Cardiac muscle cell (in vitro differentiated cells and primary cell): ENCODE measurements around the gene FMNL3. TPM values are rescaled to one million over a fixed set of nuclear protein-coding genes. Genes with fewer than 3 reads are reported as not detected.

Source experiments
- DNase-seq, 2 donors: peaks; one replicate each; pipeline versions ENCODE4 v3.0.0 to v3.0.0-alpha.2; 2010 to 2017; ENCODE audit warnings: low read depth in 1 of 2, low spot score in 1 of 2
- H3K27ac ChIP-seq: fragments of 200-600 bp; sonication (generic); 2 replicates; pipeline ENCODE4 v1.5.1; 2016
- H3K27me3 ChIP-seq: fragments of 200-600 bp; sonication (generic); 2 replicates; pipeline ENCODE4 v1.6.0; 2016; ENCODE audit warnings: control low read depth
- H3K36me3 ChIP-seq: fragments of 200-600 bp; sonication (generic); 2 replicates; pipeline ENCODE4 v1.5.1; 2016; ENCODE audit warnings: control low read depth
- H3K4me1 ChIP-seq: fragments of 200-600 bp; sonication (generic); 2 replicates; pipeline ENCODE4 v1.8.1; 2017; ENCODE audit warnings: low read depth, mild to moderate bottlenecking, mixed run types
- H3K4me3 ChIP-seq: fragments of 200-600 bp; sonication (generic); 2 replicates; pipeline ENCODE4 v1.5.1; 2016; ENCODE audit warnings: mild to moderate bottlenecking
- H3K9me3 ChIP-seq: fragments of 200-600 bp; sonication (generic); 2 replicates; pipeline ENCODE4 v1.5.1; 2017; ENCODE audit warnings: low read depth, mild to moderate bottlenecking, control low read depth
- polyA plus RNA-seq: library from polyadenylated mRNA; unstranded; fragments of >200 nt; fragmentation: Nextera tagmentation; extraction: Ambion mirVana; gene quantifications from 2 replicates; pipeline ENCODE4 v1.2.1, GENCODE V29; 2016
- total RNA-seq: library from RNA; depleted of rRNA; stranded (reverse); fragments of >200 nt; gene quantifications from 2 replicates; pipeline ENCODE4 v1.2.3, GENCODE V29; 2016
- TF ChIP-seq, protein P1 (sequence below): IDR thresholded peaks from 2 replicates; pipeline ENCODE4 v1.5.1; 2012; ENCODE audit warnings: low read depth, mild to moderate bottlenecking, low read length

FMNL3 gene
- total RNA-seq = 5.1 and 5.6 TPM in 2 replicates
- 2.9 and 4.7 TPM in 2 replicates for polyA plus RNA-seq

DNA sequence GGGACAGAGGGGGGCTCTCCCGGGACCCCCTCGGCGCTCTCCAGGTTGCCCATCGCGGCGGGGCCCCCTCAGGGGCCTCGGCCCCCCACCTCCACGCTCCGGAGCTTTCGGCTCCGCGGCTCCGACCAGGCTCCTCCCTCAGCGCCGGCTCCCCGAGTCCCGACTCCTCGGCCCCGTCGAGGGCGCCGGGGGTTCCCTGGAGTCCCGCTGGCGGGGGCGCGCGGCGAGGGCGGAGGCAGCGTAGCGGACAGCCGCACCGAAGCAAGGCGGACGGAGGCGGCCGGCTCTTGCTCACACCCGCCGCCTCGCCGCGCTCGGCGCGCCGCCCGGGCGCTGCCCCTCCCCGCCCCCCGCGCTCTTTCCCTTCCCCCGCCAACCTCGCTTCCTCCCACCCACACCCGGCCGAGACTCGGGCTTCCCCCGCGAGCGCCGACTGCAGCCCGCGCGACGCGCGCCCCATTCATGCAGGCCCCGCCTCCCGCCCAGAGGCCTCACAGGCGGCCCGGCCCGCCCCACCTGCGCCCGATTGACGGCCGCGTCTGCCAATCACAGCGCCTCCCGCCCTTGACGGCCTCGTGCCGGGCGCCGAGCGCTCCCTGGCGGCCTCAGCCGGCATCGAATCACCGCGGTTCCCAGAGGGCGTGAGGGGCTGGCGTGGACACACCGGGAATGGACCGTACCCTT lies at the start of gene FMNL3:
FMNL3 (minus strand) TSS at position 278 of the 684 bp plus-strand sequence; CDS start at position 53, 225 bp downstream.
- peak within 1 kb of the TSS; percentile 69 for H3K4me3 ChIP-seq
- H3K9me3 ChIP-seq = no peaks in the 10 kb centered on the region
- H3K36me3 ChIP-seq = no peaks in the 10 kb centered on the region
- peak; percentile 98 to 99 for DNase-seq
- TF ChIP-seq, protein P1, sequence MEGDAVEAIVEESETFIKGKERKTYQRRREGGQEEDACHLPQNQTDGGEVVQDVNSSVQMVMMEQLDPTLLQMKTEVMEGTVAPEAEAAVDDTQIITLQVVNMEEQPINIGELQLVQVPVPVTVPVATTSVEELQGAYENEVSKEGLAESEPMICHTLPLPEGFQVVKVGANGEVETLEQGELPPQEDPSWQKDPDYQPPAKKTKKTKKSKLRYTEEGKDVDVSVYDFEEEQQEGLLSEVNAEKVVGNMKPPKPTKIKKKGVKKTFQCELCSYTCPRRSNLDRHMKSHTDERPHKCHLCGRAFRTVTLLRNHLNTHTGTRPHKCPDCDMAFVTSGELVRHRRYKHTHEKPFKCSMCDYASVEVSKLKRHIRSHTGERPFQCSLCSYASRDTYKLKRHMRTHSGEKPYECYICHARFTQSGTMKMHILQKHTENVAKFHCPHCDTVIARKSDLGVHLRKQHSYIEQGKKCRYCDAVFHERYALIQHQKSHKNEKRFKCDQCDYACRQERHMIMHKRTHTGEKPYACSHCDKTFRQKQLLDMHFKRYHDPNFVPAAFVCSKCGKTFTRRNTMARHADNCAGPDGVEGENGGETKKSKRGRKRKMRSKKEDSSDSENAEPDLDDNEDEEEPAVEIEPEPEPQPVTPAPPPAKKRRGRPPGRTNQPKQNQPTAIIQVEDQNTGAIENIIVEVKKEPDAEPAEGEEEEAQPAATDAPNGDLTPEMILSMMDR = peak; percentile 94
- peaks cover 17% of the 10 kb centered on the region for H3K27me3 ChIP-seq
- H3K27ac ChIP-seq = peak within 1 kb of the TSS; percentile 11
- peaks cover 12% of the 10 kb centered on the region for H3K4me1 ChIP-seq

- no peak for DNase-seq
- Histone ChIP-seq H3K27me3 (no peaks in the 10 kb centered on the region), H3K27ac (peak overlapping the region; percentile 82), H3K4me1 (peaks cover 45% of the 10 kb centered on the region), H3K36me3 (peaks cover 37% of the 10 kb centered on the region), H3K9me3 (no peaks in the 10 kb centered on the region), H3K4me3 (no peak overlapping the region)
- TF ChIP-seq, protein P1 = no peak
Observed at GRCh38 chr12:49750996-49751393, 43.8 kb upstream of the FMNL3 start.

- Histone ChIP-seq H3K27ac (peak overlapping the region; percentile 82), H3K27me3 (no peaks in the 10 kb centered on the region), H3K9me3 (no peaks in the 10 kb centered on the region), H3K4me3 (no peak overlapping the region), H3K36me3 (peaks cover 30% of the 10 kb centered on the region), H3K4me1 (peaks cover 46% of the 10 kb centered on the region)
- DNase-seq = peak; percentile 23 to 76
- TF ChIP-seq, protein P1 = no peak
Observed at GRCh38 chr12:49750027-49750995, 43.1 kb upstream of the FMNL3 start.

DNA sequence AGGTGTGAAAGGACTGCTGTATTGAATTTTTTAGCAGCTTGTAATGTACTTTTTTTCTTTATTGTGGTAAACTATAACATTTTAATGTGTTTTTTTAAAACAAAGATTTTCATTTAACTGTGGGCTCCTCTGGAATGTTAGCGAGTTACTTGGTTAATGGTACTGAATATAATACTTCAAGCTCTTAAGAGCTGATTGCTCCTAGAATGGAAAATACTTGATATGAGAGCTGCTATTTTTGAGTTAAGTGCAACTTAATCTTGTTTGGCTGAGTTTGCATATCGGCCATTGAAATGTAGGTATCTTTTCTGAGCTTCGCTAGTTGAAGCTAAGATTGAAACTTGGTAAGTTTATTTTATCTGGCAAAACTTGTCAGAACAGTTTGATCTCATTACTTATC lies 41.6 kb upstream of the FMNL3 start:
- Histone ChIP-seq H3K4me1 (peaks cover 60% of the 10 kb centered on the region), H3K36me3 (peaks cover 15% of the 10 kb centered on the region), H3K4me3 (peak overlapping the region; percentile 1), H3K27me3 (no peaks in the 10 kb centered on the region), H3K9me3 (no peaks in the 10 kb centered on the region), H3K27ac (peak overlapping the region; percentile 77)
- DNase-seq = peak in 1 of 2 donors; percentile 24
- TF ChIP-seq, protein P1 = no peak

DNA sequence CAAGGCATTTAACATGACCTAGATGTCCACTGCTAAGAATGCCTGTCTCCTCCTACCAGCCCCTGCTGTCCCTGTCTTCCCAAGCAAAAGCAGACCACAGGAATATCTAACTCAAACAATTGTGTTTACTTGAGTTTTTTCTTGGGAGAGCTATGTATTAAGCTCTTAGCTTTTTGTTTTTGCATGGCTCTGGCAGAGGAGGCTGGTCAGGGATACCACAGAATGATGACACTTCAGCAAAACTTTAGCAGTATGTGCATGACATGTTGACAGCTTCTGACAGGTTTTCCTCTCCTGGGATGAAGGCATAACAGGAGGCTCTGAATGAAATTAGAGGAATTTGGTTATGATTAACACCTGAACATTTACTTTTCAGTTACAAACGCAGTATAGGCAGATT lies 41.1 kb upstream of the FMNL3 start:
- Histone ChIP-seq H3K9me3 (no peaks in the 10 kb centered on the region), H3K4me3 (peak overlapping the region; percentile 1), H3K27me3 (no peaks in the 10 kb centered on the region), H3K4me1 (peaks cover 65% of the 10 kb centered on the region), H3K27ac (peak overlapping the region; percentile 77), H3K36me3 (peaks cover 10% of the 10 kb centered on the region)
- TF ChIP-seq, protein P1 = no peak
- peak in 1 of 2 donors; percentile 14 for DNase-seq
